ENCODE results near the gene CTNND2. TPM values are rescaled to one million over a fixed set of nuclear protein-coding genes. Genes with fewer than 3 reads are reported as not detected.

The CTNND2 gene
- total and polyA plus RNA-seq, 10 of the 15 experiments (the other 5 are each of a cell fraction or from before 2014, with no cell fraction given): 0.02 to 0.16 (median 0.04) TPM; not detected in 7

DNA sequence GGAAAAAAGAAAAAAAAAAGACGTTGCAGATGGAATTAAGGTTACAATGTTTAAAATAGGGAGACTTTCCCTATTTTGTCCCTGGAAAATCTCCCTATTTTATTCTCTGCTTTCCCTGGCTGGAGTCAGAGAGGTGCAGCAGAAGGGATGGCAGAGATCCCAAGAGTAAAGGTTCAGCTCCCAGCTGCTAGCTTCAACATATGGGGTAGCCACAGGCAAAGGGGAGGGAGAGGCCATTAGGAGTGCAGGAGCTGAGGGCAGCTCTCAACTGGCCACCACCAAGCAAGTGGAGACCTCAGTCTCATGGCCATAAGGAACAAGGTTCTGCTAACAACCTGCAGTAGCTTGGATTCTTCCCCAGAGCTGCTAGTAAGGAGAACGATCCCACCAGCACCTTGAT, 776.2 kb downstream of the CTNND2 start:
- no peak for ATAC-seq
- Histone ChIP-seq H2AFZ (ENCODE audit: control insufficient read depth, low read depth, low read length) (no peak overlapping the region), H3K27ac (ENCODE audit: control insufficient read depth, insufficient read depth) (no peak overlapping the region), H3K4me3 (no peak overlapping the region), H3K4me1 (ENCODE audit: control insufficient read depth, insufficient read depth, low read length) (no peaks in the 10 kb centered on the region), H3K79me2 (ENCODE audit: control insufficient read depth, insufficient read depth, low read length) (no peaks in the 10 kb centered on the region), H3K4me2 (ENCODE audit: control insufficient read depth, insufficient read depth) (no peak overlapping the region), H3K9me3 (replicated peaks; ENCODE audit: control insufficient read depth, insufficient read depth, low read length) (no peaks in the 10 kb centered on the region), H3K36me3 (ENCODE audit: control insufficient read depth in 2 of 2, insufficient read depth in 2 of 2, low read length in 1 of 2) (no peaks in the 10 kb centered on the region), H3K9ac (ENCODE audit: control insufficient read depth, insufficient read depth, low read length) (no peak overlapping the region), H4K20me1 (ENCODE audit: control insufficient read depth, insufficient read depth) (no peaks in the 10 kb centered on the region), H3K27me3 (replicated peaks in 1 of 2; ENCODE audit: control insufficient read depth in 2 of 2, insufficient read depth in 2 of 2, low read length in 1 of 2) (peaks cover 0 to 3% of the 10 kb centered on the region in 2 experiments; a peak in 1 of 4 replicates)
- intact Hi-C loops (cut with micrococcal nuclease; ENCODE audit: unreplicated experiment) (no loop called here), in situ Hi-C loops (cut with MboI) (no loop called here)
- 27% methylated on average over 2 of the region's 2 CpGs for WGBS (ENCODE audit: insufficient coverage, insufficient replicate concordance, low lambda C conversion rate, missing lambda C conversion rate)
- ChIA-PET SMC1A (ENCODE audit: uncharacterized antibody, unreplicated experiment) (no interaction called here), RAD21 (ENCODE audit: unreplicated experiment) (no interaction called here), CTCF (interaction anchor here (0.7 kb wide), 1 partner anchor 140 kb away, joined by 3 read pairs; no protein-coding TSS in a partner anchor), POLR2A (interaction anchor here (1.0 kb wide), 1 partner anchor 46 kb away, joined by 3 read pairs; no protein-coding TSS in a partner anchor)
- no TSS peak for BruUV-seq (replicated peaks)
- no peak for DNase-seq (ENCODE audit: low read depth, low spot score)
- FAIRE-seq: no peak
- TF ChIP-seq RB1 (IDR thresholded peaks at IDR 0.05; ENCODE audit: borderline replicate concordance) (no peak), MYB (IDR thresholded peaks at IDR 0.05; ENCODE audit: borderline replicate concordance, low read depth, low read length) (no peak), RAD51 (IDR thresholded peaks at IDR 0.05) (no peak), CHD1 (IDR thresholded peaks at IDR 0.05; ENCODE audit: low read depth, low read length) (no peak), EGR1 (IDR thresholded peaks at IDR 0.05; ENCODE audit: borderline replicate concordance in 1 of 2, low read depth in 2 of 2, low read length in 2 of 2) (no peak), SMAD5 (IDR thresholded peaks at IDR 0.05; ENCODE audit: low read depth) (no peak), KDM1A (IDR thresholded peaks at IDR 0.05; ENCODE audit: borderline replicate concordance) (no peak), ASH2L (IDR thresholded peaks at IDR 0.05; ENCODE audit: borderline replicate concordance, low read depth) (no peak), STAT1 (conservative IDR thresholded peaks at IDR 0.05) (no peak), DPF2 (IDR thresholded peaks at IDR 0.05) (no peak), FOS (IDR thresholded peaks at IDR 0.05; ENCODE audit: borderline replicate concordance, extremely low read depth, insufficient read length) (no peak), ZNF217 (IDR thresholded peaks at IDR 0.05) (no peak), CBFB (IDR thresholded peaks at IDR 0.05; ENCODE audit: low read depth) (no peak)
- TF ChIP-seq, protein P1, sequence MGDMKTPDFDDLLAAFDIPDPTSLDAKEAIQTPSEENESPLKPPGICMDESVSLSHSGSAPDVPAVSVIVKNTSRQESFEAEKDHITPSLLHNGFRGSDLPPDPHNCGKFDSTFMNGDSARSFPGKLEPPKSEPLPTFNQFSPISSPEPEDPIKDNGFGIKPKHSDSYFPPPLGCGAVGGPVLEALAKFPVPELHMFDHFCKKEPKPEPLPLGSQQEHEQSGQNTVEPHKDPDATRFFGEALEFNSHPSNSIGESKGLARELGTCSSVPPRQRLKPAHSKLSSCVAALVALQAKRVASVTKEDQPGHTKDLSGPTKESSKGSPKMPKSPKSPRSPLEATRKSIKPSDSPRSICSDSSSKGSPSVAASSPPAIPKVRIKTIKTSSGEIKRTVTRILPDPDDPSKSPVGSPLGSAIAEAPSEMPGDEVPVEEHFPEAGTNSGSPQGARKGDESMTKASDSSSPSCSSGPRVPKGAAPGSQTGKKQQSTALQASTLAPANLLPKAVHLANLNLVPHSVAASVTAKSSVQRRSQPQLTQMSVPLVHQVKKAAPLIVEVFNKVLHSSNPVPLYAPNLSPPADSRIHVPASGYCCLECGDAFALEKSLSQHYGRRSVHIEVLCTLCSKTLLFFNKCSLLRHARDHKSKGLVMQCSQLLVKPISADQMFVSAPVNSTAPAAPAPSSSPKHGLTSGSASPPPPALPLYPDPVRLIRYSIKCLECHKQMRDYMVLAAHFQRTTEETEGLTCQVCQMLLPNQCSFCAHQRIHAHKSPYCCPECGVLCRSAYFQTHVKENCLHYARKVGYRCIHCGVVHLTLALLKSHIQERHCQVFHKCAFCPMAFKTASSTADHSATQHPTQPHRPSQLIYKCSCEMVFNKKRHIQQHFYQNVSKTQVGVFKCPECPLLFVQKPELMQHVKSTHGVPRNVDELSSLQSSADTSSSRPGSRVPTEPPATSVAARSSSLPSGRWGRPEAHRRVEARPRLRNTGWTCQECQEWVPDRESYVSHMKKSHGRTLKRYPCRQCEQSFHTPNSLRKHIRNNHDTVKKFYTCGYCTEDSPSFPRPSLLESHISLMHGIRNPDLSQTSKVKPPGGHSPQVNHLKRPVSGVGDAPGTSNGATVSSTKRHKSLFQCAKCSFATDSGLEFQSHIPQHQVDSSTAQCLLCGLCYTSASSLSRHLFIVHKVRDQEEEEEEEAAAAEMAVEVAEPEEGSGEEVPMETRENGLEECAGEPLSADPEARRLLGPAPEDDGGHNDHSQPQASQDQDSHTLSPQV (IDR thresholded peaks at IDR 0.05): no peak
- TF ChIP-seq, protein P2, sequence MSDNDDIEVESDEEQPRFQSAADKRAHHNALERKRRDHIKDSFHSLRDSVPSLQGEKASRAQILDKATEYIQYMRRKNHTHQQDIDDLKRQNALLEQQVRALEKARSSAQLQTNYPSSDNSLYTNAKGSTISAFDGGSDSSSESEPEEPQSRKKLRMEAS (IDR thresholded peaks at IDR 0.05; ENCODE audit: low read depth, low read length): no peak
- TF ChIP-seq, protein P3, sequence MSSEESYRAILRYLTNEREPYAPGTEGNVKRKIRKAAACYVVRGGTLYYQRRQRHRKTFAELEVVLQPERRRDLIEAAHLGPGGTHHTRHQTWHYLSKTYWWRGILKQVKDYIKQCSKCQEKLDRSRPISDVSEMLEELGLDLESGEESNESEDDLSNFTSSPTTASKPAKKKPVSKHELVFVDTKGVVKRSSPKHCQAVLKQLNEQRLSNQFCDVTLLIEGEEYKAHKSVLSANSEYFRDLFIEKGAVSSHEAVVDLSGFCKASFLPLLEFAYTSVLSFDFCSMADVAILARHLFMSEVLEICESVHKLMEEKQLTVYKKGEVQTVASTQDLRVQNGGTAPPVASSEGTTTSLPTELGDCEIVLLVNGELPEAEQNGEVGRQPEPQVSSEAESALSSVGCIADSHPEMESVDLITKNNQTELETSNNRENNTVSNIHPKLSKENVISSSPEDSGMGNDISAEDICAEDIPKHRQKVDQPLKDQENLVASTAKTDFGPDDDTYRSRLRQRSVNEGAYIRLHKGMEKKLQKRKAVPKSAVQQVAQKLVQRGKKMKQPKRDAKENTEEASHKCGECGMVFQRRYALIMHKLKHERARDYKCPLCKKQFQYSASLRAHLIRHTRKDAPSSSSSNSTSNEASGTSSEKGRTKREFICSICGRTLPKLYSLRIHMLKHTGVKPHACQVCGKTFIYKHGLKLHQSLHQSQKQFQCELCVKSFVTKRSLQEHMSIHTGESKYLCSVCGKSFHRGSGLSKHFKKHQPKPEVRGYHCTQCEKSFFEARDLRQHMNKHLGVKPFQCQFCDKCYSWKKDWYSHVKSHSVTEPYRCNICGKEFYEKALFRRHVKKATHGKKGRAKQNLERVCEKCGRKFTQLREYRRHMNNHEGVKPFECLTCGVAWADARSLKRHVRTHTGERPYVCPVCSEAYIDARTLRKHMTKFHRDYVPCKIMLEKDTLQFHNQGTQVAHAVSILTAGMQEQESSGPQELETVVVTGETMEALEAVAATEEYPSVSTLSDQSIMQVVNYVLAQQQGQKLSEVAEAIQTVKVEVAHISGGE (CRISPR knock-in tag; IDR thresholded peaks at IDR 0.05): no peak

All from GM12878 (cell line).